HG02973 (cell line): ENCODE measurements around the gene PFKFB3.
"Not testable (repeated sequence)": the region's sequence is repeated elsewhere in the genome, so short reads cannot be mapped to it uniquely, and the experiment has no call there.

Source experiments
- ATAC-seq: cut with Tn5 transposase; IDR thresholded peaks from one replicate; pipeline ENCODE4 v1.9.1; 2021; ENCODE audit warnings: moderate library complexity; ENCODE audit not compliant: unreplicated experiment

PFKFB3 gene

GRCh38 chr10:6232846-6233724, 30.4 kb downstream of the PFKFB3 start:
- ATAC-seq: no peak

GRCh38 chr10:6233725-6234277, 31.1 kb downstream of the PFKFB3 start:
- ATAC-seq: no peak

- no peak for ATAC-seq
Observed at GRCh38 chr10:6234371-6234770, 31.6 kb downstream of the PFKFB3 start.

- no peak for ATAC-seq
Observed at GRCh38 chr10:6236349-6237198, 33.8 kb downstream of the PFKFB3 start.

- no peak for ATAC-seq
Observed at GRCh38 chr10:6237199-6237530, 34.4 kb downstream of the PFKFB3 start.

- ATAC-seq: not testable (repeated sequence)
Observed at GRCh38 chr10:6238587-6239212, 36.0 kb downstream of the PFKFB3 start.

GRCh38 chr10:6239213-6239991, 36.7 kb downstream of the PFKFB3 start:
- ATAC-seq: no peak

GRCh38 chr10:6240254-6240653, 37.5 kb downstream of the PFKFB3 start:
- ATAC-seq: no peak

GRCh38 chr10:6242089-6242488, 39.4 kb downstream of the PFKFB3 start:
- no peak for ATAC-seq

GRCh38 chr10:6244510-6244909, 41.8 kb downstream of the PFKFB3 start:
- ATAC-seq: no peak

- no peak for ATAC-seq
Observed at GRCh38 chr10:6247041-6247712, 44.4 kb downstream of the PFKFB3 start.

- ATAC-seq: not testable (repeated sequence)
Observed at GRCh38 chr10:6248908-6249307, 46.2 kb downstream of the PFKFB3 start.

- ATAC-seq: no peak
Observed at GRCh38 chr10:6249698-6250097, 47.0 kb downstream of the PFKFB3 start.

- ATAC-seq: no peak
Observed at GRCh38 chr10:6250745-6251144, 48.0 kb downstream of the PFKFB3 start.

GRCh38 chr10:6254201-6254600, 51.5 kb downstream of the PFKFB3 start:
- ATAC-seq: no peak

GRCh38 chr10:6255548-6256061, 52.9 kb downstream of the PFKFB3 start:
- no peak for ATAC-seq

GRCh38 chr10:6256439-6256838, 53.7 kb downstream of the PFKFB3 start:
- no peak for ATAC-seq

GRCh38 chr10:6259153-6259552, 56.4 kb downstream of the PFKFB3 start:
- ATAC-seq: no peak

GRCh38 chr10:6260843-6261242, 58.1 kb downstream of the PFKFB3 start:
- no peak for ATAC-seq

- ATAC-seq: no peak
Observed at GRCh38 chr10:6267941-6268340, 65.2 kb downstream of the PFKFB3 start.
